Erythroblast (primary cell): ENCODE data around the gene CHST6.
"Not testable (repeated sequence)": the region's sequence is repeated elsewhere in the genome, so short reads cannot be mapped to it uniquely, and the experiment has no call there.

Source experiments
- DNase-seq, 2 experiments: peaks; one replicate each; lab custom pipeline; 2025; lab: John Stamatoyannopoulos, UW
- GATA1 ChIP-seq: IDR thresholded peaks from 2 replicates; pipeline ENCODE4 v1.6.1; 2011; ENCODE audit warnings: low read depth, mild to moderate bottlenecking, control low read depth, low read length, moderate library complexity
- POLR2A ChIP-seq: IDR thresholded peaks from 2 replicates; pipeline ENCODE4 v1.6.1; 2011; ENCODE audit warnings: mild to moderate bottlenecking, low read length

CHST6 gene

DNA sequence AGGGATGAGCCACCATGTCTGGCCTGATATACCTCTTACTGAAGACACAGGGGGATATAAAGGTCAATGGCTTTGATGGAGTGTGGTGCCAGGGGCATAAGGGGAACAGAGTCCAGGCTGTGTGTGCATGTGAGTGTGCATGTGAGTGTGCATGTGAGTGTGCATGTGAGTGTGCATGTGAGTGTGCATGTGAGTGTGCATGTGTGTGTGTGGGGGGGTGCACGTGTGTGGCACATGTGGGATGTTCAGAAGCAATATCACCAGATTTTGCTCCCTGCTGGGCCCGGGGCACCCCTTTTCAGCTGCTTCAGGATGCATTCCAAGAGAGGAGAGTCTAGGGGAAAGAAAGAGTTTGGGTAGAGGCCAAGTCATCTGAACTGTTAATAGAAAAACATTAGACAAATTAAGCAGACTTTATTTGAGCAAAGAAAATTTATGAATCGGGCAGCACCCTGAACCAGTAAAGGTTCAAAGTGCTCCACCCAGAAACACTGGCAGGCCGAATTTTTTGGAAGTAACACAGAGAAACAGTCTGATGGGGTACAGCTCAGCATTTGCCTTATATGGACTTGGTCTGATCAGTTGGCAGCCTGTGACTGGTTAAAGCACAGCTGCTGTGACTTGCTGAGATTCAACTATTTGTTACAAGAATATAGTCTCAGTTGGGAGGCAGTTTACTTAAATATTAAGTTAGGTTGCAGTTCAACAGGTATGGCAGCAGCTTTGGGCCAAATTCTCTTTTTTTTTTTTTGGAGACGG lies 31.0 kb upstream of the CHST6 start:
- TF ChIP-seq POLR2A (no peak), GATA1 (no peak)
- no peak for DNase-seq

- TF ChIP-seq GATA1 (no peak), POLR2A (no peak)
- DNase-seq = no peak
Measured at GRCh38 chr16:75519175-75519574, 23.9 kb upstream of the CHST6 start.

- DNase-seq = peak in 1 of 2 experiments; percentile 52
Measured at GRCh38 chr16:75516189-75516966, 21.1 kb upstream of the CHST6 start.

GRCh38 chr16:75514296-75514695 lies 19.1 kb upstream of the CHST6 start:
- no peak for DNase-seq
- TF ChIP-seq GATA1 (no peak), POLR2A (no peak)

- TF ChIP-seq POLR2A (no peak), GATA1 (no peak)
- DNase-seq = no peak
Measured at GRCh38 chr16:75506574-75506973, 11.3 kb upstream of the CHST6 start.

- TF ChIP-seq GATA1 (no peak), POLR2A (no peak)
- no peak for DNase-seq
Measured at GRCh38 chr16:75506107-75506506, 10.9 kb upstream of the CHST6 start.

DNA sequence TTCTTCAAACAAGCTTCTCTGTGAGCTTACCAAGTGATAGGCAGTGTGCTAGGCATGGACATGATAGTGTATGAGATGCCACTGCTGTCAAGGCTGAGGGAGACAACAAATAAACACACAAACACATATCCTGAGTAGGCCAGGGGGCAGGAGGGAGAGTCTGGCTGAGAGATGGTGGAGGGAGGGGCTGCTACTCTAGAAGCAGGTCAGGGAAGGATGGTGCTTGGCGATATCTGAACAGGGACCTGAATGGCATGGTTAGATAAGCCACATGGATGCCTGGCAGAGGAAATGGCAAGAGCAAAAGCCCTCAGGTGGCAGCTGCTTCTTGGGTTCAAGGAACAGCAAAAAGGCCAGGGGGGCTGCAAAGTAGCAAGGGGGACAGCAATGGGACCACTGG lies 8.6 kb upstream of the CHST6 start:
- DNase-seq = peak; percentile 50 to 66
- TF ChIP-seq GATA1 (no peak), POLR2A (no peak)

- no peak for DNase-seq
- TF ChIP-seq POLR2A = no peak
- no peak for TF ChIP-seq GATA1
Measured at GRCh38 chr16:75502916-75503605, 7.8 kb upstream of the CHST6 start.

- DNase-seq = not testable (repeated sequence)
Measured at GRCh38 chr16:75501820-75502219, 6.6 kb upstream of the CHST6 start.

GRCh38 chr16:75501359-75501758 lies 6.1 kb upstream of the CHST6 start:
- DNase-seq = no peak
- TF ChIP-seq GATA1 (no peak), POLR2A (no peak)

GRCh38 chr16:75498605-75499322 lies 3.5 kb upstream of the CHST6 start:
- DNase-seq = peak in 1 of 2 experiments; percentile 28

GRCh38 chr16:75497558-75497957 lies 2.3 kb upstream of the CHST6 start:
- TF ChIP-seq GATA1 = no peak
- no peak for TF ChIP-seq POLR2A

DNA sequence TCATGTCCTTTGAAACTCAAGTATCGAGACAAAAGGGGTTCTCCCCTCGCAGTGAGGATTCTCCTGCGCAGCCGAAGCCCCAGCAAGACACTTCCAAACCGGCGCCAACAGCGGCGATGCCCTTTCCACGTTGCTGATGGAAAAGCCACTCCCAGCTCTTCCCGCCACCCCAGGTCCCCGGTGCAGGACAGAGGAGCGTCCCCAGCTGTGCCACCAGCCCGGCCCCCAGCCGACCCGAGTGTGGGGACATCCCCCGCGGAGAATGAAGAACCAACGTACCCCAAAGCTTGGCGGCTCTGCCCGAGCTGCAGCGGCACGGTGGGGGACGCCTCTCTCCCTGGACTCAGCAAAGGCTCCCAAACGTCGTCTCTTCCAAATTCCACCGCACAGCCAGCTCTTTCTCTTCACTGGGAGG lies 573 bp downstream of the CHST6 start:
- DNase-seq = no peak
- TF ChIP-seq GATA1 (no peak), POLR2A (no peak)

More at GRCh38 chr16:75497558-75497957, 2.3 kb upstream of the CHST6 start:
- no peak for DNase-seq

DNA sequence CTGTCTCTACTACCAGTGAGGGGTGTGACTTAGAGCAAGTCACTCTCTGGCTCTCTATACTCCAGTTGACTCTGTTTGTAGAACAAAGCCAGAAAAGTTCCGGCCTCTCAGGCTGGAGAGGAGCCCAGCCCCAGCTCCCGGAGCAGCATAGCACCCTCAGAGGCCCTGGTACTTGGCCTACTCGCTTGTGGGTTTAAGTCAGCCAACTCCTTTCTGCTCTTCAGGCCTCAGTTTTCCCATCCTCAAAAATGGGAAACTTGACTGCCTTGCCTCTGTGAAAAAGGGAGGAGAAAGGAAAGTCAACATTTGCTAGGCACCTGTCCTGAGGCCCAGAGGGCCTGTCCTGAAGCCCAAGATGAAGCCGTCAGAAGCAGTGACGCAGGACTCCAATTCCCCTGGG lies 1.1 kb downstream of the CHST6 start:
- no peak for TF ChIP-seq GATA1
- no peak for TF ChIP-seq POLR2A
- DNase-seq = no peak
